GM13977 (cell line): ENCODE results near the gene F11.
"Not testable (repeated sequence)": the region's sequence is repeated elsewhere in the genome, so short reads cannot be mapped to it uniquely, and the experiment has no call there.

Source experiments
- DNase-seq: peaks from one replicate; pipeline ENCODE4 v3.0.0; 2012; ENCODE audit warnings: low spot score
- CTCF ChIP-seq: IDR thresholded peaks from 2 replicates; pipeline ENCODE4 v1.5.1; 2012; ENCODE audit warnings: mild to moderate bottlenecking, control low read depth; ENCODE audit not compliant: insufficient read depth; ENCODE audit errors: extremely low read depth, missing control alignments
- in situ Hi-C: fragments of 300-500 bp; cut with MboI; formaldehyde crosslinking; loops from one replicate; pipeline ENCODE4 v1.12.0; 2022; ENCODE audit warnings: low sequenced_read_pairs, low pct_unique_long_range_greater_than_20kb, mixed read lengths, inconsistent platforms; ENCODE audit not compliant: unreplicated experiment

The F11 gene

GRCh38 chr4:186264660-186265059 lies 1.3 kb upstream of the F11 start:
- in situ Hi-C loops, result no loop called here
- DNase-seq, result no peak
- no peak for TF ChIP-seq CTCF

GRCh38 chr4:186265250-186265649 lies 739 bp upstream of the F11 start:
- in situ Hi-C loops, DNase-seq: not testable (repeated sequence)

GRCh38 chr4:186266729-186267456 lies 904 bp downstream of the F11 start:
- no peak for TF ChIP-seq CTCF
- DNase-seq, result no peak
- in situ Hi-C loops, result no loop called here

GRCh38 chr4:186271081-186271678 lies 5.2 kb downstream of the F11 start:
- TF ChIP-seq CTCF, result no peak
- in situ Hi-C loops, result no loop called here
- DNase-seq, result no peak

- DNase-seq, result no peak
- TF ChIP-seq CTCF, result no peak
- in situ Hi-C loops, result no loop called here
These were observed 6.9 kb downstream of the F11 start for GRCh38 chr4:186272699-186273391.

GRCh38 chr4:186273392-186273789 lies 7.4 kb downstream of the F11 start:
- DNase-seq, in situ Hi-C loops: not testable (repeated sequence)

- no peak for DNase-seq
- in situ Hi-C loops, result no loop called here
- TF ChIP-seq CTCF, result no peak
These were observed 17.3 kb downstream of the F11 start for GRCh38 chr4:186283311-186283710.
